ENCODE results near the gene TMEM254. TPM values are rescaled to one million over a fixed set of nuclear protein-coding genes. Genes with fewer than 3 reads are reported as not detected.

The TMEM254 gene
- total RNA-seq, 1 experiment from 2014 or later, result 12.7 TPM

DNA sequence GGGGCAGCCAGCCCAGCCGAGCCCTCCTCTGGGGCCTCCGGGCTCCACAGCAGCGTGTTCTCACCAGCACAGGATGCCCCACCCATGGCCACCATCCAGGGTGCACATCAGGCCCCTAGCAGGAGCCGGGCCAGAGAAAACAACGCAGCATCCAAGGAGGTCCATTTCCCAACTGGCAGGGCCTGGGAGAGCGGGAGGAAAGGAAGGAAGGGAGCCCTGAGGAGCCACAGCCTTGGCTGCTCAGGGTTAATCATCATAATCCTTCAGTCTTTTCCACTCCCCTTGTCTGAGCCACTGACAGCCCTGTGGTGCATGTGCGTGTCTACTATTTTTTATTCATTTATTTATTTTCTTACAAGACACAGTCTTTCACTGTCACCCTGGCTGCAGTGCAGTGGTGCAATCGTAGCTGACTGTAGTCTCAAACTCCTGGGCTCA lies 57.7 kb downstream of the TMEM254 start:
- no peak overlapping the region for H3K27ac ChIP-seq
- H3K36me3 ChIP-seq, result no peaks in the 10 kb centered on the region
- H3K9me3 ChIP-seq (replicated peaks), result no peaks in the 10 kb centered on the region
- no peak overlapping the region for H3K4me3 ChIP-seq
- DNase-seq, result peak; percentile 31 to 50
- H3K27me3 ChIP-seq, result no peaks in the 10 kb centered on the region
- H3K4me1 ChIP-seq, result peaks cover 18% of the 10 kb centered on the region

- Histone ChIP-seq H3K4me3 (no peak overlapping the region), H3K27ac (peak overlapping the region; percentile 33; the same call in 1 of the 2 replicates), H3K4me1 (peaks cover 13% of the 10 kb centered on the region), H3K9me3 (replicated peaks) (no peaks in the 10 kb centered on the region), H3K27me3 (no peaks in the 10 kb centered on the region), H3K36me3 (no peaks in the 10 kb centered on the region)
- peak; percentile 75 to 86 for DNase-seq
Measured at GRCh38 chr10:80137031-80137862, 58.8 kb downstream of the TMEM254 start.

GRCh38 chr10:80137920-80138319 lies 59.5 kb downstream of the TMEM254 start:
- no peak overlapping the region for H3K4me3 ChIP-seq
- H3K9me3 ChIP-seq (replicated peaks), result no peaks in the 10 kb centered on the region
- peaks cover 13% of the 10 kb centered on the region for H3K4me1 ChIP-seq
- peak in 1 of 2 experiments; percentile 30 for DNase-seq
- no peaks in the 10 kb centered on the region for H3K36me3 ChIP-seq
- H3K27ac ChIP-seq, result no peak overlapping the region
- H3K27me3 ChIP-seq, result no peaks in the 10 kb centered on the region

DNA sequence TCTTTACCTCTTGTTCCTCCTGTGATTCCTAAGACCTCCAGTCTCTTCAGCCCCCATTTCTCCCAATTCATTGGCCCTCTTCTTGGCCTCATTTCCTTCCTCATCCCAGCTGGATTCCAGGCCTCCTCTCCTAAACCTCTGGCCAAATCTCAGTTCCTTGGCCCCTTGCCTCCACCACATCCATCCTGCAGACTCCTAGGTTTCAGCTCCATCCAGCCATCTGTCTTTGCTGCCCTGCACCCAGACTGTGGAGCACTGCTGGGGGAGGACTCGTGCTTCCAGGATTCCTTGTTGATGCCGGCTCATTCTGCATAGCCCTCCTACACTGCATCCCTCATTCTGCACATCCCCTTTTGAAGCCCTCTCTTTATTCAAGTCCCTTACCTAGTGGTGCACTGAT lies 60.8 kb downstream of the TMEM254 start:
- H3K4me3 ChIP-seq, result no peak overlapping the region
- no peaks in the 10 kb centered on the region for H3K9me3 ChIP-seq (replicated peaks)
- no peak overlapping the region for H3K27ac ChIP-seq
- H3K27me3 ChIP-seq, result no peaks in the 10 kb centered on the region
- DNase-seq, result no peak
- peaks cover 13% of the 10 kb centered on the region for H3K4me1 ChIP-seq
- H3K36me3 ChIP-seq, result no peaks in the 10 kb centered on the region

- no peak for DNase-seq
- H3K9me3 ChIP-seq (replicated peaks), result no peaks in the 10 kb centered on the region
Measured at GRCh38 chr10:80140251-80140650, 61.8 kb downstream of the TMEM254 start.

GRCh38 chr10:80141696-80142460 lies 63.4 kb downstream of the TMEM254 start:
- peaks cover 13% of the 10 kb centered on the region for H3K4me1 ChIP-seq
- H3K9me3 ChIP-seq (replicated peaks), result no peaks in the 10 kb centered on the region
- H3K27me3 ChIP-seq, result no peaks in the 10 kb centered on the region
- DNase-seq, result no peak
- H3K27ac ChIP-seq, result no peak overlapping the region
- no peaks in the 10 kb centered on the region for H3K36me3 ChIP-seq
- H3K4me3 ChIP-seq, result no peak overlapping the region

More at GRCh38 chr10:80140251-80140650, 61.8 kb downstream of the TMEM254 start:
- Histone ChIP-seq H3K27me3 (no peaks in the 10 kb centered on the region), H3K27ac (no peak overlapping the region), H3K4me1 (peaks cover 13% of the 10 kb centered on the region), H3K4me3 (no peak overlapping the region), H3K36me3 (no peaks in the 10 kb centered on the region)

Other genes with a start within 250 kb of the TMEM254 start
- gene SFTPD, start 129.6 kb upstream of the TMEM254 start, total RNA-seq (2014; rRNA removed; shearing (Covaris generic)), result 0.22 TPM in 1 of 2 replicates, not detected in the other
- gene PLAC9, start 54.1 kb downstream of the TMEM254 start, total RNA-seq (2014; rRNA removed; shearing (Covaris generic)), result 4.7 and 7.2 TPM in 2 replicates
- gene ANXA11, start 126.9 kb downstream of the TMEM254 start, total RNA-seq (2014; rRNA removed; shearing (Covaris generic)), result 36.2 and 39.5 TPM in 2 replicates
- gene MAT1A, start 211.0 kb downstream of the TMEM254 start, total RNA-seq (2014; rRNA removed; shearing (Covaris generic)), result 0.15 TPM in 1 of 2 replicates, not detected in the other